ENCODE results near the gene LTB. TPM values are rescaled to one million over a fixed set of nuclear protein-coding genes. Genes with fewer than 3 reads are reported as not detected.
A peak's percentile ranks its signal among the peaks of the same experiment; 100 is the strongest.

LTB gene, protein sequence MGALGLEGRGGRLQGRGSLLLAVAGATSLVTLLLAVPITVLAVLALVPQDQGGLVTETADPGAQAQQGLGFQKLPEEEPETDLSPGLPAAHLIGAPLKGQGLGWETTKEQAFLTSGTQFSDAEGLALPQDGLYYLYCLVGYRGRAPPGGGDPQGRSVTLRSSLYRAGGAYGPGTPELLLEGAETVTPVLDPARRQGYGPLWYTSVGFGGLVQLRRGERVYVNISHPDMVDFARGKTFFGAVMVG
- not detected in 2 replicates for total RNA-seq

DNA sequence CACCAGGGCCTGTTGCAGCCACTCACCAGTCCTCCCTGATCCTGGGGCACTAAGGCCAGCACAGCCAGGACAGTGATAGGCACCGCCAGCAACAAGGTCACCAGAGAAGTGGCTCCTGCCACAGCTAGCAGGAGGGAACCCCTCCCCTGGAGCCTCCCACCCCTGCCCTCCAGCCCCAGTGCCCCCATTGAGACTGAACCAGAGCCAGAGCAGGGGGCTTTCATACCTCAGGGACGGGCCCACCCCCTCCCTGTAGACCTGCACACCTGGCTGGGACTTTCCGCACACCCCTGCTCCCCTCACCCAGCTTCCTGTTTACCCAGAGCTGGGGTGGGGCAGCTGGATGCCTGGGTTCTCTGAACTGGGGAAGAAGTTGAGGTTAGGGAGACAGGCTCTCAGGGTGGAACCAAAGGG is at the start of gene LTB:
Gene LTB (minus strand): TSS at position 195 of the 414 bp plus-strand sequence. CDS start 7 bp downstream, at position 188.

DNA sequence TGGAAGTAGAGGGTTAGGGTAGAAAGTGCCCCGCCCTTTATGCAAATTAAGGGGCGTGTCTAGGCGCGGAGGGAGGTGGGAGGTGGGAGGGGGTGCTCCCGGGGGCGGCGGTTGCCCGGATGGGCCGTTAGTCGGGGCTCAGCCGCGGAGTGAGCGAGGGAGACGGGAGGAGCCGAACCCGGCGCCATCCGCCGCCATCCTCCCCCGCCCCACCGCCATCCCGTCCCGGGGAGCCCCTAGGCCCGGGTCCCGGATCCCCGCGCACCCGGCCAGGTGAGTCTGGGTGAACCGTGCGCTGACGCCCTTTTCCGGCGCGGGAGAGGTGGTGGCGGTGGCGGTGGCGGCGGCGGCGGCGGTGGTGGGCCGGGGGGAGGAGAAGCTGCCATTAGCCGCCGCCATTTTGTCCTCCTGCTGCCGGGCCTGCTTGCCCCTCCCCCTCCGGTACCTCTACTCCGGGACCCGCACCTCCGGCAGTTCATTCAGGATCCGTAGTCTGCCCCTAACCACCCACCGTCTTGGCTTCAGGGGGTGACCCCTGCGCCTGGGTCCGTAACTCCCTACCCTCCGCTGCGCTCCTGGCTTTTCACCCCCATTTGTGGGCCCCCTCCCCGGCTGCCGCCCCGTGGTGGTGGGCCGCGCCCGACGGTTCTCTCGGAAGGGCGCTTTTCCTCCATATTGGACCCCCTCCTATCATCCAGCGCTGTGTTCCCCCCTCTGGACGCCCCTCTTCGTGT is 38.5 kb upstream of the LTB start, which contains the start of gene PRRC2A:
Gene PRRC2A (plus strand): TSS at position 130 of the 734 bp plus-strand sequence. CDS start 2,075 bp downstream, outside the sequence.

DNA sequence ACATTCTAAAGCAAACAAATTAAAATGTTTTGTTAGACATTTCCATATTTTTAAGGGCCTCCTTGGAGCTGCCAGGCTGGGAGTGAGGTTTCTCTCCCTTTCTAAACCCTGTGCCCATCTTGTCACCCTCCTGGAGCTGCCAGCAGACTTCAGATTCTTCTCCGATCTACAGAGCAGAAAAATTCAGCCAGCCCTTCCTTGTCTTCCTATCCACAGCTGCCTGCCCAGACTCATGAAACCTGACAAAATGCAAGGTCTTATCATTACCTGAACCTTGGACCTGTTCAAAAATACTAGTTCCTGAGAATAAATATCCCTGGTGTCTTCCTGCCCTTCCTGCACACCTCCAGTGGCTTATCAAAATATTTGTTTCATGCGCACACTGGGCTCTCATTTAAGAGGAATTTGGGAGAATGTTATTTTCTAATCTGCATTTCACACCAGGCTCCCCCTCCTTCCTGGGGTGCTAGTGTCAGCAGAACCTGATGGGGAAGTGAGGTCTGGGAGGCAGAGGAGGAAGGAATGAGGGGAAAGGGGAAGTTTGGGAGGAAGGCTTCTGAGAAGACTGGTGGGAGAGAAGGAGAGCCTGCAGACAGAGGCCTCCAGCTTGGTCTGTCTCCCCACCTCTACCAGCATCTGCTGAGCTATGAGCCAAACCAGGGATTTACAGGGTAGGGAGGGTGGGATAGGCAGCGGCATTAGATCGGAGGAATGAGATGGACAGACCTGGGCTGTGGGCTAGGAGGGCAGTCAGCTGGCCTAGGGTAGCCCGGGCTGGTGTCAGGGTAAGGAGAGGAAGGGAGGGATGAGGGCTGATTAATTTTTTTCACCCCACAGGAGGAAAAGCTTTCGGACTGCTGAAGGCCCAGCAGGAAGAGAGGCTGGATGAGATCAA is 32.7 kb upstream of the LTB start, which contains the start of gene AIF1:
Gene AIF1 (plus strand): TSS at position 551 of the 895 bp plus-strand sequence. CDS start 96 bp downstream, at position 647.

DNA sequence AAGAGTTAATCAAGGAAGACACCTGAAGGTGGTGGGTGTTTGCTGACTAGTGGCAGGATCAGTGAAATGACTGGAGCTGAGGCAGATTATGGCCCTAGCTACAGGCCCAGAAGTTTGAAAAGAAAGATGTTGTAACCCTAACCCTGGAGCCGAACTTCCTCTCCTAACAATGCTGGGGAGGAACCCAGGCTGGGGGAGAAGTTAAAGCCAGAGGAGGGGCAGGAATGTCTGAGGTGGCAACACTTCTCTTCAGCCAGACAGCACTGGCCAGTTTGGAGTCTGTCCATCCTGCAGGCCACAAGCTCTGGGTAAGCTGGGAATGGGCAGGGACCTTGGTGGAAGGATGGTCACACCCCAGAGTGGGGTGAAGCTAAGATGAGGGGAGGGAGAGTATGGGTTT is 3.8 kb upstream of the LTB start, which contains the start of gene LST1:
Gene LST1 (plus strand): TSS at position 270 of the 400 bp plus-strand sequence. CDS start 1,023 bp downstream, outside the sequence.

DNA sequence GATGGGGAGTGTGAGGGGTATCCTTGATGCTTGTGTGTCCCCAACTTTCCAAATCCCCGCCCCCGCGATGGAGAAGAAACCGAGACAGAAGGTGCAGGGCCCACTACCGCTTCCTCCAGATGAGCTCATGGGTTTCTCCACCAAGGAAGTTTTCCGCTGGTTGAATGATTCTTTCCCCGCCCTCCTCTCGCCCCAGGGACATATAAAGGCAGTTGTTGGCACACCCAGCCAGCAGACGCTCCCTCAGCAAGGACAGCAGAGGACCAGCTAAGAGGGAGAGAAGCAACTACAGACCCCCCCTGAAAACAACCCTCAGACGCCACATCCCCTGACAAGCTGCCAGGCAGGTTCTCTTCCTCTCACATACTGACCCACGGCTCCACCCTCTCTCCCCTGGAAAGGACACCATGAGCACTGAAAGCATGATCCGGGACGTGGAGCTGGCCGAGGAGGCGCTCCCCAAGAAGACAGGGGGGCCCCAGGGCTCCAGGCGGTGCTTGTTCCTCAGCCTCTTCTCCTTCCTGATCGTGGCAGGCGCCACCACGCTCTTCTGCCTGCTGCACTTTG is 6.8 kb downstream of the LTB start, which contains the start of gene TNF:
Gene TNF (plus strand): TSS at position 231 of the 567 bp plus-strand sequence. CDS start 177 bp downstream, at position 408.

DNA sequence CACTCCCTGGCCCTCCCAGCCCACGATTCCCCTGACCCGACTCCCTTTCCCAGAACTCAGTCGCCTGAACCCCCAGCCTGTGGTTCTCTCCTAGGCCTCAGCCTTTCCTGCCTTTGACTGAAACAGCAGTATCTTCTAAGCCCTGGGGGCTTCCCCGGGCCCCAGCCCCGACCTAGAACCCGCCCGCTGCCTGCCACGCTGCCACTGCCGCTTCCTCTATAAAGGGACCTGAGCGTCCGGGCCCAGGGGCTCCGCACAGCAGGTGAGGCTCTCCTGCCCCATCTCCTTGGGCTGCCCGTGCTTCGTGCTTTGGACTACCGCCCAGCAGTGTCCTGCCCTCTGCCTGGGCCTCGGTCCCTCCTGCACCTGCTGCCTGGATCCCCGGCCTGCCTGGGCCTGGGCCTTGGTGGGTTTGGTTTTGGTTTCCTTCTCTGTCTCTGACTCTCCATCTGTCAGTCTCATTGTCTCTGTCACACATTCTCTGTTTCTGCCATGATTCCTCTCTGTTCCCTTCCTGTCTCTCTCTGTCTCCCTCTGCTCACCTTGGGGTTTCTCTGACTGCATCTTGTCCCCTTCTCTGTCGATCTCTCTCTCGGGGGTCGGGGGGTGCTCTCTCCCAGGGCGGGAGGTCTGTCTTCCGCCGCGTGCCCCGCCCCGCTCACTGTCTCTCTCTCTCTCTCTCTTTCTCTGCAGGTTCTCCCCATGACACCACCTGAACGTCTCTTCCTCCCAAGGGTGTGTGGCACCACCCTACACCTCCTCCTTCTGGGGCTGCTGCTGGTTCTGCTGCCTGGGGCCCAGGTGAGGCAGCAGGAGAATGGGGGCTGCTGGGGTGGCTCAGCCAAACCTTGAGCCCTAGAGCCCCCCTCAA is 9.9 kb downstream of the LTB start, which contains the start of gene LTA:
Gene LTA (plus strand): TSS at position 249 of the 871 bp plus-strand sequence. CDS start 454 bp downstream, at position 703.

DNA sequence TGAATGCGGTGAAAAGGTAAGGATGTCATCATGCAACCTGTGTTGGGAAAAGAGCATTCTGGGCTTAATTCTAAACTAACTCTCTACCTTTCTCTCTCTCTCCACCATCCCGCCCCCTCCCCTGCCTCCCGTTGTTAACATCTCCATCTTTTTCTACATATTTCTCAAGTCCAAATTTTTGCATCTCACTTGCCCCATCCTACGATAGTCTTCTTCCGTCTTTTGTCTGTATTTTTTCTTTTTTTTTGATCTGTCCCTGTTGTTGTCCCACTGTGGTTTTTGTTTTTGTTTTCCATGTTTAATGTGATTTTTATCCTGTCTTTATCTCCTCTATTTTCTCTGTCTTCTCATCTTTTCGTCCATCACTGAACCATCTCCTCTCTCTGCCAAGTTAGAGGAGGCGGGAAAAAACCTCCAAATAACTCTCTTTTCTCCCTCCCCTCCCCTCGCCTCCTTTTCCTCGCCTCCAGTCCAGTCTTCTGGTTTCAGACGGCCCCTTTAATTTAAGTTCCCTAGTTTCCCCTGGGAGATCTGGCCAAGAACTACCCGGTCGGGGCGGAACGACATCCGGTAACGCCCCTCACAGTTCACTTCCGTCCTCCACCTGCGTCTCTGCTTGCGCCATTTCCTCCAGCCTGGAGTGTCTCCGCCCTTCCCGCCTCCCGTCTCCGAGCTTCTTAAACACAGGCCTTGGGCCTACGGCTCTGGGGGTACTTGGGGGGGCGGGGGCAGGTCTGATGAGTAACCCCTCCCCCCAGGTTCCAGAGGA is 35.1 kb downstream of the LTB start, which contains the start of gene NFKBIL1:
Gene NFKBIL1 (plus strand): TSS at position 651 of the 769 bp plus-strand sequence. CDS start 87 bp downstream, at position 738.

DNA sequence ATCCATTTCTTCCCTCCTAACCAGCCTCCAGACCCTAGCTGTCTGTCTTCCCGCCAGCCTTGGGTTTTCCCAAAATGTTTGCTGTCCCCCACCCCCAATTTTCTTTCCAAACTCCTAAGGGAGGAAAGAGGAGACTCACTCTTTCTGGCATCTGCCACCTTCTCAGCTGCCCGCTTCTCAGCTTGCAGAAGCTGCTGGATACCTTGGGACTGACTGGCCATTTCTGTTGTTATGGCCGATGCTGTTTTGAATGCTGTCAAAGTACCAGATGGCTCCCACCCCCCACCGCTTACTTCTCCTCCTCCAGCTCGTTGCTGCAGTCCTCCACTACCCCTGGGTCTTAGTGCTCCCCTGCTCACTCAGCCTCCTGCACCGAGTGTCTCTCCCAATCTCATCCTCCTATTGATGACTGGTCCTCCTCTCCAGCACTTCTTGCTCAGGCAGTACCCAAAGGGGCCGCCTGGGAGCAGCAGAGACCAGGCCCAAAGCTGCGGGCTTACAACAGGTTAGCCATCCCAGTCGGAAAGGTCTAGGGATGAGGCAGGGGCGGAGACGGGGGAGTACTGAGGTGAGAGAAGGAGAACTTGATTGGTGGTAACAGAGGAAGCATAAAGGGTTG is 35.8 kb downstream of the LTB start, which contains the start of gene ATP6V1G2:
Gene ATP6V1G2 (minus strand): TSS at position 270 of the 619 bp plus-strand sequence. CDS start 49 bp downstream, at position 221.

DNA sequence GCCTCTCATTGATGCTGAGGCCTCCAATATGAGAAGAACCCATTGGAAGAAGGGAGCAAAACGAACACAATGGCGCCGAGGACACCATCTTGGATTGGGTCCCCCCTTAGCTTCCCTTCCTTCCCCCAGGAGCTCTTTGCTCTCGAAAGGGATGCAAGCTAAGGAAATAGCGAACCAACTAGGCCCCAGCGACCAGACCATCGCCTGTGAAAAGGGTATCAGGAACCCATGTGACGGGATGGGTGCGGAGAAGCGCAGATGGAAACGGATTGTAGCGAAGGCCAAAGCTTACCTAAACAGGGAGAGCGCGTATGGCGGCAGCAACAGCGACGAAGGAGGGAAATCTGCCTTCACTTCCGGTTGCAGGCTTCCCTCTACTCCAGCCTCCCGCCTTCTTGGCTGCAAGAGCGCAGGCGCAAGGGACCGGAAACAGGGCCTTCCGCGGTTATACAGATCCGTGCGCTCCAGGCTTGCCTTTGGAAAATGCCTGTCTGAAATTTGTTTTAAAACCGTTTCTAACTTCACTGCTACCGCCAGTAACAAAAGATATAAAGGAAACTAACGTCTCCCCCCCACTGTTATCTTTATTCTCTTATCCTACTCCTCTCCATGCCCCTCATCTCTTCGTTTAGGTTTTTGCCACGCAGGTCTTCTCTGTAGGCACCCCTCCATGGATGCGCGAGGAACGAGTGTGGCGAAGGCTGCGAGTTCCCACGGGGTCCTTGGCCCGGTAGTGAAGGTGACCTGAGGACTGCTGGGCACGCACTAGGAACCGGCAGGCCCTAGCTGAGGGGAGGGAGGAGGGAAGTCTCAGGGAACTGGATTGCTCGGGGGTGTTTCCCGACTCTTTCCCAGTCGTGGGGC is 40.3 kb downstream of the LTB start, which contains the start of gene DDX39B:
Gene DDX39B (minus strand): TSS at position 346 of the 864 bp plus-strand sequence. CDS start 1,471 bp downstream, outside the sequence.

Small RNA genes lying within 50 kb of the gene (small RNA-seq; reads per million reads assigned to genes)
- gene SNORA38 (ENCODE audit: low replicate concordance) (127 reads per million, percentile 99 among the genes with 10 or more reads in this experiment), gene SNORD117 (ENCODE audit: low replicate concordance) (893 reads per million, percentile 99 among the genes with 10 or more reads in this experiment), gene SNORD84 (ENCODE audit: low replicate concordance) (not detected), gene UQCRHP1 (ENCODE audit: low replicate concordance) (not detected)

Other genes with a start within 250 kb of the LTB start
- 354 and 429 TPM in 2 replicates for gene HLA-B, start 225.2 kb downstream of the LTB start, total RNA-seq
- 32.2 and 48.0 TPM in 2 replicates for gene MICA, start 178.8 kb downstream of the LTB start, total RNA-seq
- 22.5 and 49.2 TPM in 2 replicates for gene MICB, start 84.3 kb downstream of the LTB start, total RNA-seq
- not detected in 2 replicates for gene MCCD1, start 53.5 kb downstream of the LTB start, total RNA-seq
- gene DDX39B, start 40.4 kb downstream of the LTB start, total RNA-seq: 317 and 546 TPM in 2 replicates
- gene ATP6V1G2, start 35.8 kb downstream of the LTB start, total RNA-seq: 0.43 and 1.5 TPM in 2 replicates
- gene NFKBIL1, start 34.8 kb downstream of the LTB start, total RNA-seq: 19.9 and 35.5 TPM in 2 replicates
- not detected in 2 replicates for gene LTA, start 10.1 kb downstream of the LTB start, total RNA-seq
- under 0.01 and 0.29 TPM in 2 replicates for gene TNF, start 6.9 kb downstream of the LTB start, total RNA-seq
- not detected in 2 replicates for gene LST1, start 3.9 kb upstream of the LTB start, total RNA-seq
- not detected in 2 replicates for gene NCR3, start 10.6 kb upstream of the LTB start, total RNA-seq
- gene AIF1, start 32.8 kb upstream of the LTB start, total RNA-seq: not detected in 2 replicates
- gene PRRC2A, start 38.3 kb upstream of the LTB start, total RNA-seq: 55.1 and 105 TPM in 2 replicates
- 185 and 217 TPM in 2 replicates for gene BAG6, start 70.2 kb upstream of the LTB start, total RNA-seq
- 0.72 and 3.3 TPM in 2 replicates for gene APOM, start 73.5 kb upstream of the LTB start, total RNA-seq
- 17.1 and 25.5 TPM in 2 replicates for gene C6orf47, start 78.4 kb upstream of the LTB start, total RNA-seq
- gene GPANK1, start 82.6 kb upstream of the LTB start, total RNA-seq: 20.0 and 22.8 TPM in 2 replicates
- 198 and 356 TPM in 2 replicates for gene CSNK2B, start 83.7 kb upstream of the LTB start, total RNA-seq
- gene LY6G5B, start 87.6 kb upstream of the LTB start, total RNA-seq: 5.2 and 8.3 TPM in 2 replicates
- gene LY6G5C, start 98.6 kb upstream of the LTB start, total RNA-seq: 0.66 and 2.7 TPM in 2 replicates
- gene ABHD16A, start 120.9 kb upstream of the LTB start, total RNA-seq: 48.6 and 51.0 TPM in 2 replicates
- not detected in 2 replicates for gene LY6G6F, start 124.4 kb upstream of the LTB start, total RNA-seq
- not detected in 2 replicates for gene LY6G6D, start 132.9 kb upstream of the LTB start, total RNA-seq
- gene LY6G6C, start 139.3 kb upstream of the LTB start, total RNA-seq: not detected in 2 replicates
- gene MPIG6B, start 140.9 kb upstream of the LTB start, total RNA-seq: not detected in 2 replicates
- 36.5 and 45.7 TPM in 2 replicates for gene DDAH2, start 146.9 kb upstream of the LTB start, total RNA-seq
- 585 and 1,126 TPM in 2 replicates for gene CLIC1, start 154.1 kb upstream of the LTB start, total RNA-seq
- gene MSH5, start 157.6 kb upstream of the LTB start, total RNA-seq: 7.0 and 26.8 TPM in 2 replicates
- gene SAPCD1, start 180.2 kb upstream of the LTB start, total RNA-seq: 0.44 and 1.1 TPM in 2 replicates
- 0.14 and 0.44 TPM in 2 replicates for gene VWA7, start 194.9 kb upstream of the LTB start, total RNA-seq
- 51.6 and 105 TPM in 2 replicates for gene VARS1, start 213.3 kb upstream of the LTB start, total RNA-seq
- 19.9 and 54.0 TPM in 2 replicates for gene LSM2, start 224.5 kb upstream of the LTB start, total RNA-seq
- 0.72 and 0.88 TPM in 2 replicates for gene HSPA1L, start 232.9 kb upstream of the LTB start, total RNA-seq
- gene HSPA1A, start 233.1 kb upstream of the LTB start, total RNA-seq: 81.4 and 101 TPM in 2 replicates
- gene HSPA1B, start 245.3 kb upstream of the LTB start, total RNA-seq: 78.3 and 86.0 TPM in 2 replicates